Esophagus squamous epithelium (tissue), 4 donors: Measurements from ENCODE around the gene MAP3K20.

ENCODE experiments used
- CTCF ChIP-seq, 6 experiments: fragments of 450-650 bp in 4 of 6; fragments of 200-600 bp in 2 of 6; sonication (generic) in 2 of 6; IDR thresholded peaks; one replicate each; pipeline ENCODE4 v1.5.1; 2016 to 2019; ENCODE audit warnings: antibody characterized with exemption in 6 of 6, mild to moderate bottlenecking in 4 of 6, moderate library complexity in 4 of 6
- POLR2A ChIP-seq, 4 donors: fragments of 450-650 bp; IDR thresholded peaks; one replicate each; pipeline ENCODE4 v1.6.1; 2017; ENCODE audit warnings: antibody characterized with exemption in 4 of 4, mild to moderate bottlenecking in 4 of 4, moderate library complexity in 3 of 4

GRCh38 chr2:173028671-173029070, 47.0 kb upstream of the MAP3K20 start:
- TF ChIP-seq POLR2A (IDR thresholded peaks at IDR 0.05) = no peak
- TF ChIP-seq CTCF (IDR thresholded peaks at IDR 0.05) = no peak
